ENCODE data around the gene HOXA10.
A peak's percentile ranks its signal among the peaks of the same experiment; 100 is the strongest.

HOXA10 gene

GRCh38 chr7:27144781-27145164 lies 29.3 kb downstream of the HOXA10 start:
- TF ChIP-seq GATA1 (IDR thresholded peaks at IDR 0.05; ENCODE audit: low read depth, low read length) (no peak), POLR2A (IDR thresholded peaks at IDR 0.05; ENCODE audit: low read length) (no peak)
- DNase-seq, result no peak

DNA sequence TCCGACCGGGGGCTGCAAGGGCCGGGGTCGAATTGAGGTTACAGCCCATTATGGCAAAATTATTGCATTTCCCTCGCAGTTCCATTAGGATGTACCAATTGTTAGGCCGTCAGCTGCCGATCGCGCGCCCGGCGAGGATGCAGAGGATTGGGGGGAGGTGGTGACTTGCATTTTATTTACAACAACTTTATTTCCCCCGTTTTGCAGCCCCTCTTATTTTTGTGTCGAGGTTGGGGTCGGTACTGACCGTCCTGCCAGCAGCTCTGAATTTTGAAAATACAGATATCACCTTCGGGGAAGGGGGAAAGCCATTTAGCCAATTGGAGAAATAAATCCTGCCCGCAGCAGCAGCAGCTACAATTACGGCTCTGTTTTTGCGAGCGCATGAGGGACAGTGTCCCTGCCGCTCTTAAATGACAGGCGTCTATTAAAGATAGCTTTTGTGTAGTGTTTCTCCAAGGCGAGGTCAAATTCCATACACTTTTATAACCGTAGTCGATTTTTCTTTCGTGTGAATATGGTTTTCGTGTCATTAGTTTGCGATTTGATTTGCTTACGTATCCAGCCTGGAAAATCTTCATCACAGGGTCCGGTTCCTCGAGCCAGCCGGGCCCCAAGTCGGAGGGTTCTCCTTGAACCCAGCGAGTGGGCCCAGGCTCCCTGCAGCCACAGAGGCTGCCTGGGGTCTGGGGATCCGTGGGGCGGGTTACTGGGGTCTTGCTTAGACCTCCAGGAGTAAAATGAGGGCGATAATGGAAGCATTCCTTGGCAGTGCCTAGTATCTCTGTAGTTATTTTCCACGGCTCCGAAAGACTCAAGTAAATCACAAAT lies 30.0 kb downstream of the HOXA10 start:
- no peak for DNase-seq
- no peak for TF ChIP-seq POLR2A (IDR thresholded peaks at IDR 0.05; ENCODE audit: low read length)
- no peak for TF ChIP-seq GATA1 (IDR thresholded peaks at IDR 0.05; ENCODE audit: low read depth, low read length)

DNA sequence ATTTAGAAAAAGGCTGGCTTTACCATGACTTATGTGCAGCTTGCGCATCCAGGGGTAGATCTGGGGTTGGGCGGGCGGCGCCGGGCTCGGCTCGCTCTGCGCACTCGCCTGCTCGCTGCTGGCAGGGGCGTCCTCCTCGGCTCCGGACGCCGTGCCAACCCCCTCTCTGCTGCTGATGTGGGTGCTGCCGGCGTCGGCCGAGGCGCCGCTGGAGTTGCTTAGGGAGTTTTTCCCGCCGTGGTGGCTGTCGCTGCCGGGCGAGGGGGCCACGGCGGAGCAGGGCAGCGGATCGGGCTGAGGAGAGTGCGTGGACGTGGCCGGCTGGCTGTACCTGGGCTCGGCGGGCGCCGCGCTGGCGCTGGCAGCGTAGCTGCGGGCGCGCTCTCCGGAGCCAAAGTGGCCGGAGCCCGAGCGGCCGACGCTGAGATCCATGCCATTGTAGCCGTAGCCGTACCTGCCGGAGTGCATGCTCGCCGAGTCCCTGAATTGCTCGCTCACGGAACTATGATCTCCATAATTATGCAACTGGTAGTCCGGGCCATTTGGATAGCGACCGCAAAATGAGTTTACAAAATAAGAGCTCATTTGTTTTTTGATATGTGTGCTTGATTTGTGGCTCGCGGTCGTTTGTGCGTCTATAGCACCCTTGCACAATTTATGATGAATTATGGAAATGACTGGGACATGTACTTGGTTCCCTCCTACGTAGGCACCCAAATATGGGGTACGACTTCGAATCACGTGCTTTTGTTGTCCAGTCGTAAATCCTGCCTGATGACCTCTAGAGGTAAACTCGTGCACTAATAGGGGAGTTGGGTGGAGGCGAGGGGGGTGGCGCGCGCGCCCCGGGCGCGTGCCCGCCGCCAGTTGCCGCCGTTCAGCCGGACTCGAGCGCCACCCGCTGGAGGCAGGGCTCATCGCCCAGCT lies 30.8 kb downstream of the HOXA10 start, which contains the start of gene HOXA5:
Gene HOXA5 (minus strand): TSS at position 659 of the 927 bp plus-strand sequence. CDS start 74 bp downstream, at position 585.
- TF ChIP-seq POLR2A (IDR thresholded peaks at IDR 0.05; ENCODE audit: low read length) (no peak), GATA1 (IDR thresholded peaks at IDR 0.05; ENCODE audit: low read depth, low read length) (no peak)
- peak; percentile 69 to 72 for DNase-seq

DNA sequence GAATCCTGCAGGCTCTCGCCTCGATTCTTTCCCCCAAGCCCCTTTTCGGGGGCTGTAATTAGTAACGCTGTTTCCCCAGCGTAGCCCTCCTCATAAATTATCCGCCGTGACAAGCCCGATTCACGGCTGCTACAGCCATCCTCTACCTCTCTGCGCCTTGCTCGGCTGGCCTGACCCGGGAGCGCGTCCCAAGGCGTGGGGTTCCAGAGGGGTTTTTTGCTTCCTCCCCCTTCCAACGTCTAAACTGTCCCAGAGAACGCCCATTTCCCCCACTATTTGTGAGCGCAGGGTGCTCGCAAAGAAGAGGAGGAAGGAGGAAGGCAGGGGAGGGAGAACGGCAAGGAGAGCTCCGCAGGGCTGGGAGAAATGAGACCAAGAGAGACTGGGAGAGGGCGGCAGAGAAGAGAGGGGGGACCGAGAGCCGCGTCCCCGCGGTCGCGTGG lies 31.5 kb downstream of the HOXA10 start:
- TF ChIP-seq GATA1 (IDR thresholded peaks at IDR 0.05; ENCODE audit: low read depth, low read length), result no peak
- no peak for DNase-seq

DNA sequence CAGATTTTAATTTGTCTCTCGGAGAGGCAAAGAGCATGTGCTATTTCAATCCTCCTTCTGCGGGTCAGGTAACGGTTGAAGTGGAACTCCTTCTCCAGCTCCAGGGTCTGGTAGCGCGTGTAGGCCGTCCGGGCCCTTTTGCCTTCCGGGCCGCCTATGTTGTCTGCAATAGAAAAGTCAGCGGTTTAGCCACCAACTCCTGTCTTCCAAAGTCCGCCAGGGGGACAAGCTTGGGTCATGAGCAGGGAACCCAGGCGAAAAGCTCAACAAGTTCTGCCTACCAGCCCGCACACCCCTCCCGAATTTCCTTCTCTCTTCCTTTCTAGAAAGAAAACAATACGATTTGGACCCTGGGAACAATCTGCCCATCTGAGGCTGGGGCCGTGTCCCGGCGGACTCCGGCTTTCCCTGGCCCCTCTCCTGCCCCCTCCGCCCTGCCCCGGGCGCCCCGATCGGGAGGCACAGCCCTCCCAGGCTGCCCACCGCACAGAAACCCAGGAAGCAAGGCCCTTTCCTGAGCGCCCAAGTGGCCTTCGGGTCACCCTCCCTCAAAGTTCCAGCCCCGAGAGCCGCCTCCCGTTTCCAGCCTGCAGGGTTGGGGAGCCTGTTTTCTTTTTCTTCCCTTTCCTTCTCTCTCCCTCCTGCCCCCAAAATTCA lies 32.1 kb downstream of the HOXA10 start:
- TF ChIP-seq POLR2A (IDR thresholded peaks at IDR 0.05; ENCODE audit: low read length) (no peak), GATA1 (IDR thresholded peaks at IDR 0.05; ENCODE audit: low read depth, low read length) (no peak)

GRCh38 chr7:27141137-27141922 lies 32.8 kb downstream of the HOXA10 start:
- TF ChIP-seq POLR2A (IDR thresholded peaks at IDR 0.05; ENCODE audit: low read length) (no peak), GATA1 (IDR thresholded peaks at IDR 0.05; ENCODE audit: low read depth, low read length) (no peak)
- no peak for DNase-seq

More for the DNA sequence above, 32.1 kb downstream of the HOXA10 start:
- no peak for DNase-seq

DNA sequence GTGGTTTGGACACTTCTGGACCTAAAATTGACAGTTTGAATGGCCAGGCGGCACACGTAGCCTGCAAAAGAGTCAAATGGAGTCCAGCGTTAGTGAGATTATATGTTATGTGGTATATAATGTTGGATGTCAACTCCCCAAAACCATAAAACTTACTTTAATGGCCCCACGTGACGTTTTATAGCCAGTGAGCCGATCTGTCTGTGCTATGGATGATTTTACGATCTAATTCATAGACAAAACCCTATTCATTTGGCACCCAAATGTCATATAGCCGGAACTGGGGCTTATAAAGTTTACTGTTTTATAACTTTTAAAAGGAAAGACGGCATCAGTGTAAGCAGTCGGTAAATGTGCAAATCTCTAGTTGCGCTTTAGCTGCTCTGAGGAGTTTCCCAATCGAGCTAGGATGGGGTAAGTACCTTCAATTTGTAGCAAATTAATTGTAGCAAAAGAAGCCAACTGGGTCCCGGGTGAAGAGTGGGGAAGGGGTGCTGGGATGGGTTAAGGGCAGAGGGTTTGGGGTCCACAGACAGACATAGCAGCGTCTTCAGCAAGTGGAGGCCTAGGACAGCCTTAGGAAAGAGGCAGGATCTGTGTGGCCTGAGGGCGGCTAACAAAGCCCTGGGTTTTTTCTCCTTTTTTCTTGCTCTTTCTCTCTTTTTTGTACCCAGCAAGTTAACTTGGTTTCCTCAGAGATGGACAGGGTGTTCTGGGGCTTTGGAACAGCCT lies 33.8 kb downstream of the HOXA10 start:
- no peak for TF ChIP-seq GATA1 (IDR thresholded peaks at IDR 0.05; ENCODE audit: low read depth, low read length)
- TF ChIP-seq POLR2A (IDR thresholded peaks at IDR 0.05; ENCODE audit: low read length), result no peak
- DNase-seq, result no peak

DNA sequence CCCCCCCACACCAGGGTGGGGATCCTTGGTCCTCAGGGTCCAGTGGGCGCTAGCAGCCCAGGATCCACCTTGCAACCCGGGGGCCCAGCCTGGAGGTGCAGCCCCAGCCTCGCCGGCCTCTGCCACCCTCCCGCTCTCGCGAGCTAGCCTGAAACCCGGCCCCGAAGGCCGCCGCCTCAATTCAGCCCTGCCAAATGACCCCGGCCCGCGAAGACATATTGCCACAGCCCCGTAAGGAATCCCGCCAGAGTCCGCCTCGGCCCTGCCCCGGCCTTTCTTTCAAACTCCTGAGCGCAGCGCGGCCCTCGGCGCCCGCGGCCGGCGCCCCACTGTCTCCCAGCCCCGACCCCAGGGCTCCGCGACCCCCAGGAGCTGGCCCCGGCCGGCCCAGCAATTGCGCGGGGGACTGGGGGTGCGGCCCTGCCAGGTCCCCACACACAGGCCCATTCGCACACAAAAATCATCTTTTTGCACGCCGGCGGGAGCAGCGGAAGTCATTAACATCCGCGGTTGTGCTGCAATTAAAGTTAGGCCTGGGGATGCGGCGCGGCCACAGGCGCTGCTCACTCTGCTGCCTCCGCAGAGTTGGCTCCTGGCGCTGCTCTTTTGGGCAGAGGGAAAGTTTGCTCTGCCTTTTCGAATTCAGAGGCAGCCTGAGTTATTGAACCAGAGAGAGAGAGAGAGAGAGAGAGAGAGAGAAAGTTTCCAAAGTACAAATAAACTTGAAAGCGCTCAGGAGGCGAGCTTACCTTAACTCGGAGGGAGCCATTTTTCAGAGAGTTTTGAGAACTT lies 34.6 kb downstream of the HOXA10 start:
- TF ChIP-seq POLR2A (IDR thresholded peaks at IDR 0.05; ENCODE audit: low read length), result no peak
- no peak for DNase-seq

- DNase-seq, result no peak
- TF ChIP-seq POLR2A (IDR thresholded peaks at IDR 0.05; ENCODE audit: low read length) (no peak), GATA1 (IDR thresholded peaks at IDR 0.05; ENCODE audit: low read depth, low read length) (no peak)
Observed at GRCh38 chr7:27138985-27139333, 35.2 kb downstream of the HOXA10 start.

DNA sequence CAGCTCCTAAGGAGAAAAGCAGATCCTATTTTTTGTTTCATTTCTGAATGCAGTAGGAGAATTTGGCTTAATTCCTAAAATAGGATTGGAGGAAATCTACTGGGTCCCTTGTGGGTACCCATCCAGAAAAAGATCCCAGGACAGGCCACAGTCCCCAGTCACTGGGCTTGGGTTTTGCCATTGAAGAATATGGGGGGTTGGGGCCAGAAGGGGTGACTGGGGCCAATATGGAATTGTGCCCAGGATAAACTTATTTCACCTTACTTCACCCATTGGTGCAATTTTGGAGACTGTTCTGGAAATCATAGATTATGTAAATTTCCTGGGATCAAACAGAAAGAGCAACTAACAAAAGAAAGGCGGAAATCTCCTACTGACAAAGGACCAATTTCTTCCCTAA lies 35.6 kb downstream of the HOXA10 start:
- DNase-seq, result no peak
- TF ChIP-seq POLR2A (IDR thresholded peaks at IDR 0.05; ENCODE audit: low read length) (no peak), GATA1 (IDR thresholded peaks at IDR 0.05; ENCODE audit: low read depth, low read length) (no peak)

DNA sequence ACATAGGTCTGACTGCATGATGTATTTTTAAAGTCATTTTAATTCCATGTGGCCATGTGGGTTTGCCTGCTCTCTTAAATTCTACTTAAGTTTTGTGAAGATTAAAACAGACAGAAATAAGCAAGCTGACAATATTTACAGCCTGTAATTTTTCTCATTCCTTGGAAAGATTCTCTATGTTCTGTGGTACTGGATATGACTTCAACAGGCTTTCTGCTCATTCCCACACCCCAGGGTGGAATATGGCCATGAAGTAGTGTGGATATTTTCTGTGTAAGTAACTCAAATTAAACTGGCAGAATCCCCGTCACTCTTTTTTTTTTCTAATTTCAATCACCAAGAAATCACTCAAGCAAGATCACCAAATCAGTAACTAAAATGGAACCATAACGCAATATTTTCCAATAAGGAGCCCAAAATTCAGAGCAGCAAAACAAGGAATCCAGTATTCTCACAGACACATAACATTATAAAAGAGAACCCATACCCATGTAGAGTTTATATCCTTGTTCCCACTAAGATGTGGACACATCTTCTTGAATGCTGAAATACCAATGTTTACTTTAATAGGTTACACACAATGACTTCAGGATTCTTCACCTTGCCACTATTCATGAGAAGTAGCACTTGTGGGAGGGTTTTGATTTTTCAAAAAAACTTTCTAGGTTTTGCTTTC lies 36.3 kb downstream of the HOXA10 start:
- TF ChIP-seq GATA1 (IDR thresholded peaks at IDR 0.05; ENCODE audit: low read depth, low read length) (no peak), POLR2A (IDR thresholded peaks at IDR 0.05; ENCODE audit: low read length) (no peak)
- no peak for DNase-seq
